Right ventricle myocardium superior (tissue), 1 donor: ENCODE data around the gene DDX11. TPM values are rescaled to one million over a fixed set of nuclear protein-coding genes. Genes with fewer than 3 reads are reported as not detected.
"Not testable (repeated sequence)": the region's sequence is repeated elsewhere in the genome, so short reads cannot be mapped to it uniquely, and the experiment has no call there.

Experiments used
- ATAC-seq: fragments of 200-7000 bp; cut with Tn5 transposase; one replicate; pipeline ENCODE4 v1.9.1; 2020; ENCODE audit warnings: mild to moderate bottlenecking; ENCODE audit not compliant: poor library complexity
- DNase-seq: peaks from one replicate; pipeline ENCODE4 v3.0.0-alpha.2; 2020
- intact Hi-C: fragments of 100-400 bp; cut with DNase I; formaldehyde crosslinking; loops from one replicate; pipeline ENCODE4 v1.11.2; 2022
- total RNA-seq: library from RNA; stranded (reverse); fragmentation: NEBNext Ultra II Directional; extraction: Animal tissue kit (Norgen Biotek cat#: 25700); gene quantifications from one replicate; pipeline ENCODE4 v1.2.1, GENCODE V29; 2021
- donor health status: DM: no; HTN: yes; CAD: no; lungs with severe emphysema.

DDX11 gene
- total RNA-seq, 1 donor from 2014 or later, result 3.6 TPM

- ATAC-seq, DNase-seq, intact Hi-C loops: not testable (repeated sequence)
Observed at GRCh38 chr12:31091629-31092028, 18.0 kb downstream of the DDX11 start.

GRCh38 chr12:31092718-31093117, 19.1 kb downstream of the DDX11 start:
- DNase-seq, intact Hi-C loops, ATAC-seq: not testable (repeated sequence)

- intact Hi-C loops, result not testable (repeated sequence)
Observed at GRCh38 chr12:31095080-31095860, 21.6 kb downstream of the DDX11 start.

GRCh38 chr12:31096251-31097065, 22.8 kb downstream of the DDX11 start:
- ATAC-seq, intact Hi-C loops, DNase-seq: not testable (repeated sequence)

More at GRCh38 chr12:31095080-31095860, 21.6 kb downstream of the DDX11 start:
- ATAC-seq, DNase-seq: not testable (repeated sequence)

GRCh38 chr12:31097819-31098218, 24.2 kb downstream of the DDX11 start:
- DNase-seq, ATAC-seq, intact Hi-C loops: not testable (repeated sequence)

DNA sequence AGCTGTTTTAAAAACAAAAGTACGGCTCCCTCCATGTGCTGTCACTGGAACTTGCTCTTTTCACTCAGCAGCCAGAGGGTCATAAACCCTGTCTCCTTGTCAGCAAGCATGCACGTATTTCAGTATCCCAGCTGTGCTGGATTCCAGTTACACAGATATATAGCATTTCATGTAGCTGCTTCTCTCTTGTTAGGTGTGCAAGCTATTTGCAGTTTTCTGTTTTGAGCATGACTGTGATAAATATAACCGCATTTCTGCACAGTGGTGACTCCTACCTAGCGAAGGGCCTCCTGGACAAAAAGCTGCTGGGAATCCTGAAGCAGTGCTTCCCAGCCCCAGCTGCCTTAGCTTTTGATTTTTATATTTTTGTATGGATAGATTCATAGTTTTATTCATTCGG, 24.7 kb downstream of the DDX11 start:
- DNase-seq, ATAC-seq, intact Hi-C loops: not testable (repeated sequence)

GRCh38 chr12:31098771-31099170, 25.1 kb downstream of the DDX11 start:
- ATAC-seq, DNase-seq, intact Hi-C loops: not testable (repeated sequence)

- ATAC-seq, DNase-seq, intact Hi-C loops: not testable (repeated sequence)
Observed at GRCh38 chr12:31099434-31099833, 25.8 kb downstream of the DDX11 start.

DNA sequence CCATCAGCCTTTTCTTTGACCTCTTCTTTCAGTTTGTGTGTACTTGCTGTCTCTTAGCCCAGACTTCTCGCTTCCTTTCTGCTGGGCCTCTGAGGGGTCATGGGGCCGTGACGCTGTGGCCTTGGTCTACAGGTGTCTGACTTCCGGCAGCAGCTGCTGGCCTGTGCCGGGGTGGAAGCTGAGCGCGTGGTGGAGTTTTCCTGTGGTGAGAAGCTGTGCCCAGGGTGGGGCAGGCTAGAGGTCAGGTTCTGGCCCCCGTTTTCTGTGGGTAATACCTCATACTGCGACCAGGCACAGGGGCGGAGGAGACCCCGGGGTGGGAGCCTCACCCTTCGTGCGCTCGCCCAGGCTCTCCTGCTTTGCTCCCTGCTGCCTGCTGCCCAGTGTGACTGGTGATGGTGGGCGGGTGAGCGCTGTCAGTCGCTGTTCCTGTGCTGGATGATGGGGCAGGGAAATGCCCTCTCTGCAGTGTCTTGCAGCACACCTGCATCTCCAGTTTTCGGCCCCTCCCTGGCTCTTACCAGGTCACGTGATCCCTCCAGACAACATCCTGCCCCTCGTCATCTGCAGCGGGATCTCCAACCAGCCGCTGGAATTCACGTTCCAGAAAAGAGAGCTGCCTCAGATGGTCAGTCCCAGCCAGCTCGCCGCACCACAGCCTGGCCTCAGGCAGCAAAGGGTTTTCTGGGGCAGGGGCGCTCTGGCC, 27.0 kb downstream of the DDX11 start:
- ATAC-seq, intact Hi-C loops, DNase-seq: not testable (repeated sequence)

DNA sequence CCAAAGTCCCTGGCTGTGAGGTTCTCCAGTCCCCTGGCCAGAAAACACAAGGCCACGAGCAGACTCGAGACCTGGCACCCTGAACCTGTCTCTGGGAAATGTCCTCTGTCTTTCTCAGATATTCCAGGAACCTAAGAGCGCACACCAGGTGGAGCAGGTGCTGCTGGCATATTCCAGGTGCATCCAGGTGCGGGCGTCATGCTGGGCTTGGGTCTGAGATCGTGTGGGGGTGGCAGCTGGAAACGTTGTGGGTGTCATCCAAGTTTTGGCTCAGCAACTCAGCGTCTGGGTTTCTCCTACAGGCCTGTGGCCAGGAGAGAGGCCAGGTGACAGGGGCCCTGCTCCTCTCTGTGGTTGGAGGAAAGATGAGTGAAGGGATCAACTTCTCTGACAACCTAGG, 28.5 kb downstream of the DDX11 start:
- DNase-seq, intact Hi-C loops, ATAC-seq: not testable (repeated sequence)

GRCh38 chr12:31102596-31102995, 28.9 kb downstream of the DDX11 start:
- DNase-seq, intact Hi-C loops, ATAC-seq: not testable (repeated sequence)

- peak; percentile 36 for ATAC-seq
- intact Hi-C loops, DNase-seq: not testable (repeated sequence)
Observed at GRCh38 chr12:31103561-31103975, 29.9 kb downstream of the DDX11 start.

DNA sequence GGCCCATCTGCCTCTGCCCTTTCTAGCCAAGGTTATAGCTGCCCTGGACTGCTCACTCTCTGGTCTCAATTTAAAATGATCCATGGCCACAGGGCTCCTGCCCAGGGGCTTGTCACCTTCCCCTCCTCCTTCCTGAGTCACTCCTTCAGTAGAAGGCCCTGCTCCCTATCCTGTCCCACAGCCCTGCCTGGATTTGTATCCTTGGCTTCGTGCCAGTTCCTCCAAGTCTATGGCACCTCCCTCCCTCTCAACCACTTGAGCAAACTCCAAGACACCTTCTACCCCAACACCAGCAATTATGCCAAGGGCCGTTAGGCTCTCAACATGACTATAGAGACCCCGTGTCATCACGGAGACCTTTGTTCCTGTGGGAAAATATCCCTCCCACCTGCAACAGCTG, 30.6 kb downstream of the DDX11 start:
- ATAC-seq, DNase-seq, intact Hi-C loops: not testable (repeated sequence)

DNA sequence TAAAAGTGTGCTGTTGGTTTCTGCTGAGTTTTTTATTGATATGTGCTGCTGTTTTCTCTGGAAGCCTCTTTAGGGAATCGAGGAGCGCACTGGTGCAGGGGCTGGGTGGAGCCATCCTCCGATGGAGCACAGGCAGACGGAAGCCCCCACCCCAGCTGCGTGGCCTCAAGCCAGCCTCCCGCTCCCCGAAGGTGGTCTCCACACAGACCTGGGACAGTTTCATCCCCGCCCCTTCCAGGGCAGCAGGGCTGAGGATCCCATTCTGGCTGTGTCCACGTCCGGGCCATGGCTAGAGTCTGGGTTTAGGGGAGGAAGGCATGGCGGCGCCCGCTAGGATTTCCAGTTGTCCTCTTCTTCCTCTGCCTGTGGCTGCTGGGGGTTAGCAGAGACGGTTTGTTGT, 31.1 kb downstream of the DDX11 start:
- intact Hi-C loops, DNase-seq, ATAC-seq: not testable (repeated sequence)

GRCh38 chr12:31105668-31106067, 32.0 kb downstream of the DDX11 start:
- intact Hi-C loops, result no loop called here
- ATAC-seq, result no peak
- DNase-seq, result no peak

DNA sequence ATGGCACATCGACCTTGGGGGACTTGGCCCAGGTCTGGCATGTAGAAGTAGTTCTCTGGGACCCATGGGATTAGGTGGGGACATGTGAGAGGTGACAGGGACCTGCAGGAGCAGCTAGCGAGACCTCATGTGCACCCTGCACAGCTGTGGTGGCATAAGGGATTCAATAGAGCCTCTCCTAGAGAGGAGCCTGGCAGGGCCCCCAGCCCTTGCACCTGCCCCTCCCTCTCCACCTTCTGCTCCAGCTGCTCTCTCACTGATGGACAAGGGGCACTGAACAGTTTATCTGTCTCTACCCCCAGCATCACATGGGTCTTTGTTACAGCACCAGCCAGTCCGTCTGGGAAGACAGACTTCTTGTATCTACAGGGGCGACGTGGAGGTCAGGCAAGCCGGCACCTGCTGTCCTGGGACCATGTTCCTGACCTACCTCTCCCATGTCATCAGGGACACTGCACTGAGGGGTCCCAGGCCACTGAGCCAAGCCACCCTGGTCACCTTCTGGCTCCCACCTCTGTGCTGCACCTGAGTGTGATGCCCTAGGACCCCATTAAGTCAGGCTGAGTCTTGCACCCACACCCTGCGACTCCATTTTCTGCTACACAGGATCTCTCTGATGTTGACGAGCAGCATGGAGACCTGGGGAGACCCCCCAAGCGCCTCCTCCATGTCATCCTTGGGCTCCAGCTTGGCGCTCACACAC, 32.6 kb downstream of the DDX11 start:
- intact Hi-C loops, result no loop called here
- no peak for DNase-seq
- ATAC-seq, result no peak

DNA sequence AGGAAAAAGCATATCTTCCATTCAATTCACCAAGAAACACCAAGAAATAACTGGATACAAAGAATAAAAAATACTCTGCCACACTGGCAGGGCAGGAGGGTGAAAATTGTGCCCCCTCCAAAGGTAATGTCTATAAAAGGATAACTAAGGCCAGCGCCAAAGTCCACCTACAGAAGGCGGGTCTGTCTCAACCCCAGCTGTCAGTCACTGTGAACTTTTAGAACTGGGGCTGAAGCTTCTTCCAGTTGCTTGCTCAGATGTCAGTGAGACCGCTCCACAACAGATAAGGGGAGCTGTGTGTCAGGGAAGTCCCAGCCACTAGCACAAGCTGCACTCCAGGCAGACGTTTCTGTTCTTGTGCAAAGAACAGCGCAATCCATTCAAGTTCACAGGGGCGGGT, 36.1 kb downstream of the DDX11 start:
- DNase-seq, intact Hi-C loops, ATAC-seq: not testable (repeated sequence)

DNA sequence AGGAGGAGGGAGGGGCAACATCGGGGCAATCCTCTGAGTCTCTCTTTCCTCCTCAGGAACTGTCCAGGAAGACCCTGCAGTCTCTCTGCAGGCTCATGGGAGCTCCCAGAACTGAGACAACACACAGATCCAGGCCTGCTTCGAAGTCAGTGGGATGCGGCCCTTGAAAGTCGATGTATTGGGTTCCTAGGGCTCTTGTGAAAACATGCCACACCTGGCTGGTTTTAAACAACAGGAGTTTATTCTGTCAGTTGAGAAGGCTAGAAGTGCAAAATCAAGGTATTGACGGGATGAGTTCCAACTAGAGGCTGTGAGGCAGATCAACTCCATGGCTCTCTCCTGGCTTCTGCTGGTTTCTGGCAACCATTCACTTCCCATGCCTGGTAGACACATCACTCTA, 36.6 kb downstream of the DDX11 start:
- intact Hi-C loops, DNase-seq, ATAC-seq: not testable (repeated sequence)
